Central memory CD8-positive, alpha-beta T cell (primary cell): ENCODE data around the gene NIPBL.
"Not testable (repeated sequence)": the region's sequence is repeated elsewhere in the genome, so short reads cannot be mapped to it uniquely, and the experiment has no call there.

ENCODE experiments used
- ATAC-seq: fragments of 150-1000 bp; cut with Tn5 transposase; replicated peaks from 2 replicates; pipeline ENCODE4 v1.10.0; 2022; ENCODE audit warnings: mild to moderate bottlenecking, moderate FRiP score, moderate number of reproducible peaks; ENCODE audit not compliant: poor library complexity, severe bottlenecking; ENCODE audit errors: extremely low read depth
- DNase-seq, 2 donors: peaks; one replicate each; pipeline ENCODE4 v3.0.0; 2021; ENCODE audit warnings: low spot score in 2 of 2
- H3K27ac Mint-ChIP-seq: one replicate; pipeline ENCODE4 v1.8.0; 2022; ENCODE audit warnings: low read depth, mild to moderate bottlenecking, moderate library complexity, mixed read lengths
- H3K27me3 Mint-ChIP-seq: one replicate; pipeline ENCODE4 v1.8.0; 2022; ENCODE audit warnings: mixed read lengths
- H3K36me3 Mint-ChIP-seq: one replicate; pipeline ENCODE4 v1.8.0; 2022; ENCODE audit warnings: mild to moderate bottlenecking, moderate library complexity, mixed read lengths; ENCODE audit not compliant: insufficient read depth
- H3K4me1 Mint-ChIP-seq: one replicate; pipeline ENCODE4 v1.8.0; 2022; ENCODE audit warnings: mixed read lengths
- H3K4me3 Mint-ChIP-seq: one replicate; pipeline ENCODE4 v1.8.0; 2022; ENCODE audit warnings: mild to moderate bottlenecking, moderate library complexity, mixed read lengths
- H3K9me3 Mint-ChIP-seq: one replicate; pipeline ENCODE4 v1.8.0; 2022; ENCODE audit warnings: mixed read lengths

NIPBL gene

DNA sequence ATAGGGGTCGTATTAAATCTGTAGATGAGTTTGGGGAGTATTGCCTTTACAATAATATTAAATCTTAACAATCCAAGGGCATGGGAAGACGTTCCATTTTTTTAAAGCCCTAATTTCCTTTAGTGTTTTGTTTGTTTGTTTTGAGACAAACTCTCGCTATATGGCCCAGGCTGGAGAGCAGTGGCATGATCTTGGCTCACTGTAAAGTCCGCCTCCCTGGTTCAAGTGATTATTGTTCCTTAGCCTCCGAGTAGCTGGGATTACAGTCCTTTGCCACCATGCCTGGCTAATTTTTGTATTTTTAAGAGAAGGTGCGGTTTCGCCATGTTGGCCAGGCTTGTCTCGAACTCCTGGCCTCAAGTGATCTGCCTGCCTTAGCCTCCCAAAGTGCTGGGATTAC is 19.9 kb downstream of the NIPBL start:
- no peak overlapping the region for H3K4me3 Mint-ChIP-seq
- H3K27me3 Mint-ChIP-seq, result no peaks in the 10 kb centered on the region
- peaks cover 73% of the 10 kb centered on the region for H3K4me1 Mint-ChIP-seq
- no peak overlapping the region for H3K27ac Mint-ChIP-seq
- ATAC-seq, result no peak
- H3K36me3 Mint-ChIP-seq, result peaks cover 7% of the 10 kb centered on the region
- DNase-seq, result no peak
- no peaks in the 10 kb centered on the region for H3K9me3 Mint-ChIP-seq

DNA sequence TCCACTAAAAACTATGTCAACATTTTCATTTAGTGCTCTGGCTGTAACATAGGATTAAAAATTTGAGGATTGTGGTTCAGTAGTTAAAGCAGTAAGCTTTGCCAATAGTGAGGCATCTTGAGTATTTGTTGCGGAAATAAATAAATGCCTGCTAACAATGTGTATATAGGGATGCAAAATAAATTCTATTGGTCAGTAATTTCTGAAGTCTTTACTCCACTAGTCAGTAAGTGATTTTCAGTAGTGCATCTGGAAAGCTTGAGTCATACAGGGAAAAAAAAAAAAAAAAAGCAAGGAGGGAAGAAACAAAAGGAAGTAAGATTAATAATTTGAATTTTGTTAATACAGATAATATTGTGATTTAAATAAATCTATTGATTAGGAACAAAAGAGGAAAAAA is 21.0 kb downstream of the NIPBL start:
- H3K4me1 Mint-ChIP-seq, result peaks cover 78% of the 10 kb centered on the region
- no peak for DNase-seq
- ATAC-seq, result no peak
- H3K27me3 Mint-ChIP-seq, result no peaks in the 10 kb centered on the region
- H3K36me3 Mint-ChIP-seq, result peaks cover 6% of the 10 kb centered on the region
- H3K4me3 Mint-ChIP-seq, result peak overlapping the region; percentile 13
- no peaks in the 10 kb centered on the region for H3K9me3 Mint-ChIP-seq
- no peak overlapping the region for H3K27ac Mint-ChIP-seq

DNA sequence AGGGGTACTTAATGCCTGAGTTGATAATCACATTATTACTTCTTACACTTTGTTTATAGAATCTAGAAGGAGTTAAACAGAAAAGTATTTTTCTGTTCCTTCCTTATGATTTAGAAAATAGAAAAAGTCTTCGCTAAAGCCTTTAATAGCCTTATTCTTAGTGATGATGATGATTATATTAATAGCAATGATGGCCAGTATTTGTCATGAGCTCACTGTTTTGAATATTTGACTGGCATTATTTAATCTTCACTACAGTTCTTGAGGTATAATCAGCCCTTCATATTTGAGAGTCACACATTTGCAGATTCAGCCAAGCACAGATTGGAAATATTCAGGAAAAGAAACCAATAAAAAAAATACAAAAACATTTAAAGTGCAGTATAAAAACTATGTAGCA is 23.3 kb downstream of the NIPBL start:
- Mint-ChIP-seq H3K27me3 (no peaks in the 10 kb centered on the region), H3K4me3 (no peak overlapping the region), H3K36me3 (peaks cover 6% of the 10 kb centered on the region), H3K4me1 (peaks cover 81% of the 10 kb centered on the region), H3K9me3 (no peaks in the 10 kb centered on the region), H3K27ac (no peak overlapping the region)
- ATAC-seq, result no peak
- no peak for DNase-seq

DNA sequence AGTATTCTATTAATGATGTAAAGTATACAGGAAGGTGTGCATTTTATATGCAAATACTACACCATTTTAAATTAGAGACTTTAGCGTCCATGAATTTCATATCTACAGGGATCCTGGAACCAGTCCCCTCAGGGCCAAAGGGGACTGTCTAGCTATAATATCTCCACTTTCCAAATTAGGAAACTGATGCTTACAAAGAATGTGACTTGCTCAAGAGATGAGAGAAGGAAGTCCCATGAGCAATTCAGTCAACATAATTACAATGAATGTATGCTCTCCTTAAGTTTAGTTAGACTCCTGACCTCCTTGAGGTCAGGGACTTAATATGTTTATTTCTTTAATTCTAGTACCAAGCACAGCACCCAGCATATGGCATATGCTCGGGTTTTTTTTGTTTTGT is 23.7 kb downstream of the NIPBL start:
- DNase-seq, result no peak
- Mint-ChIP-seq H3K4me1 (peaks cover 81% of the 10 kb centered on the region), H3K4me3 (no peak overlapping the region), H3K9me3 (no peaks in the 10 kb centered on the region), H3K27me3 (no peaks in the 10 kb centered on the region), H3K36me3 (peaks cover 8% of the 10 kb centered on the region), H3K27ac (no peak overlapping the region)
- ATAC-seq, result no peak

DNA sequence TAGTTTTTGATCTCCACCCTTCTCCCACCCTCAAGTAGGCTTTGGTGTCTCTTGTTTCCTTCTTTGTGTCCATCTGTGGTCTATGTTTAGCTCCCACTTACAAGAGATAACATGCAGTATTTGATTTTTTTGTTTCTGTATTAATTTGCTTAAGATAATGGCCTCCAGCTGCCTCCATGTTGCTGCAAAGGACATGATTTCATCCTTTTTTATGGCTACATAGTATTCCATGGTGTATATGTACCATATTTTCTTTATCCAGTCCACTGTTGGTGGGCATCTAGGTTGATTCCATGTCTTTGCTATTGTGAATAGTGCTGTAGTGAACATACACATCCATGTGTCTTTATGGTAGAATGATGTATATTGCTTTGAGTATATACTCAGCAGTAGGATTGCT is 24.5 kb downstream of the NIPBL start:
- not testable (repeated sequence) for ATAC-seq, DNase-seq, H3K36me3 Mint-ChIP-seq, H3K27ac Mint-ChIP-seq, H3K9me3 Mint-ChIP-seq, H3K27me3 Mint-ChIP-seq, H3K4me3 Mint-ChIP-seq
- peaks cover 77% of the 10 kb centered on the region for H3K4me1 Mint-ChIP-seq

DNA sequence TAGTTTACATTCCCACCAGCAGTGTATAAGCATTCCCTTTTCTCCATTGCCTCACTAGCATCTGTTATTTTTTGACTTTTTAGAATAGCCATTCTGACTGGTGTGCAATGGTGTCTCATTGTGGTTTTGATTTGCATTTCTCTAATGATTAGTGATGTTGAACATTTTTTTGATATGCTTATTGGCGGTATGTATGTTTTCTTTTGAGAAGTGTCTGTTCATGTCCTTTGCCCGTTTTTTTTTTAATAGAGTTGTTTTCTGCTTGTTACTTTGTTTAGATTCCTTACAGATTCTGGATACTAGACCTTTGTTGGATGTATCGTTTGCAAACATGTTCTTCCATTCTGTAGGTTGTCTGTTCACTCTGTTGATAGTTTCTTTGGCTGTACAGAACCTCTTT is 25.3 kb downstream of the NIPBL start:
- peaks cover 80% of the 10 kb centered on the region for H3K4me1 Mint-ChIP-seq
- H3K9me3 Mint-ChIP-seq, result no peaks in the 10 kb centered on the region
- peak overlapping the region; percentile 42 for H3K27ac Mint-ChIP-seq
- peaks cover 6% of the 10 kb centered on the region for H3K36me3 Mint-ChIP-seq
- H3K27me3 Mint-ChIP-seq, result no peaks in the 10 kb centered on the region
- H3K4me3 Mint-ChIP-seq, result no peak overlapping the region
- DNase-seq (no peak), ATAC-seq (no peak)

DNA sequence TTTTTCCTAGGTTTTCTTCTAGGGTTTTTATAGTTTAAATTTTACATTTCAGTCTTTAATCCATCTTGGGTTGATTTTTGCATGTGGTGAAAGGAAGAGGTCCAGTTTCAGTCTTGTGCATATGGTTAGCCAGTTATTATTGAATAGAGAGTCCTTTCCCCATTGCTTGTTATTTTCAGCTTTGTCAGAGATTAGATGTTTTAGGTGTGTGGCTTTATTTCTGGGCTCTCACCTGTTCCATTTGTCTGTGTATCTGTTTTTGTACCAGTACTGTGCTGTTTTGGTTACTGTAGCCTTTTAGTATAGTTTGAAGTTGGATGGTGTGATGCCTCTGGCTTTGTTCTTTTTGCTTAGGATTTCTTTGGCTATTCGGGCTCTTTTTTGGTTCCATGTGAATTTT is 25.8 kb downstream of the NIPBL start:
- ATAC-seq (no peak), DNase-seq (no peak)
- Mint-ChIP-seq H3K4me3 (no peak overlapping the region), H3K4me1 (peaks cover 81% of the 10 kb centered on the region), H3K36me3 (peaks cover 6% of the 10 kb centered on the region), H3K27me3 (no peaks in the 10 kb centered on the region), H3K9me3 (no peaks in the 10 kb centered on the region), H3K27ac (peak overlapping the region; percentile 42)

DNA sequence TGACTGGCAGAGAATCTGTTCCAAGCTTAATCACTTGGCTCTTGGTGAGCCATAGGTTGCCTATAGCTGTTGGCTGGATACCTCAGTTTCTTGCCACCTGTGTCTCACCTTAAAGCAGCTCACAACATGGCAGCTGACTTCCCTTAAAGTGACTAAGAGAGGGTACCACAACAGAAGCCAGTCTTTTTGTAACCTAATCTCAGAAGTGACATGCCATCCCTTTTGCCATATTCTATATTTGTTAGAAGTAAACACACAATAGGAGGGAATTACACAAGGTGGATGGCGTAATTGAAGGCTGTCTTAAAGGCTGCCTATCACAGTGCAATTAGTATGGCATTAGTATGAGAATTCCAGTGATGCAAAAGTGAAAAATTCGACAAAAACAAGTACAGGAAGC is 28.1 kb downstream of the NIPBL start:
- no peaks in the 10 kb centered on the region for H3K27me3 Mint-ChIP-seq
- ATAC-seq (no peak), DNase-seq (no peak)
- H3K4me1 Mint-ChIP-seq, result peaks cover 70% of the 10 kb centered on the region
- H3K9me3 Mint-ChIP-seq, result no peaks in the 10 kb centered on the region
- no peak overlapping the region for H3K4me3 Mint-ChIP-seq
- H3K36me3 Mint-ChIP-seq, result peaks cover 2% of the 10 kb centered on the region
- no peak overlapping the region for H3K27ac Mint-ChIP-seq

DNA sequence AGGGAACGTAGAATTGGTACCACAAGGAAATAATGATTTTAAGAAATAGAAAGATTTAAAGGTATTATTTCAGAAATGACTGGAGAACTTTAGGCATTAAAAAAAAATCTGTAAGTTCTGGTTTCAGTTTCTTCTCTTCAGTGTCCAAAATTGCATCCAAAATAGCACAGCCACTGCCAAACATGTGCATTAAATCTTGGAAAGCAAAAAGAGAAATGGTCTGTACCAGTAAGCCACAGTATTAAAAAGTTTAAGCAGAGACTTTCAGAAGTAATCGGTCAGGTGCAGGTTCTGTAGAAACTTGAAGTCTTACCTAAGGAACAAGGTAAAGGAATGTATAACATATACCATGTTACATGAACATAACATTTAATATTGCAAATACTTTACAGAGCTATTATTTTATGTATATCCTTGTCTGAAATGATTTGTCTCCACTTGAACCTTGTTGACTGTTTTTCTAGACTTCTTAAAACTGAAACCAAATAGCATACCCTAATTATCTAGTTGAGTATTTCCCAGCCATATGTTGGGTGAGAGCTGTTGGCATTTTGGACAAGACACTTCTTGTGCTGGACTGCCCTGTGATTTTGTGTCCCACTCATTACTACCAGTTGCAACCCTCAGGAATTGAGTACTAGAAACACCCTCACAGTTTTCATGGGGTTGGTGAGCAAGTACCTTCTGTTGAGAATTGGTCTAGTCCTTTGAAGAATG is 32.1 kb downstream of the NIPBL start:
- Mint-ChIP-seq H3K9me3 (no peaks in the 10 kb centered on the region), H3K36me3 (peaks cover 2% of the 10 kb centered on the region), H3K27ac (no peak overlapping the region), H3K4me1 (peaks cover 37% of the 10 kb centered on the region), H3K27me3 (no peaks in the 10 kb centered on the region), H3K4me3 (no peak overlapping the region)
- ATAC-seq (no peak), DNase-seq (no peak)

DNA sequence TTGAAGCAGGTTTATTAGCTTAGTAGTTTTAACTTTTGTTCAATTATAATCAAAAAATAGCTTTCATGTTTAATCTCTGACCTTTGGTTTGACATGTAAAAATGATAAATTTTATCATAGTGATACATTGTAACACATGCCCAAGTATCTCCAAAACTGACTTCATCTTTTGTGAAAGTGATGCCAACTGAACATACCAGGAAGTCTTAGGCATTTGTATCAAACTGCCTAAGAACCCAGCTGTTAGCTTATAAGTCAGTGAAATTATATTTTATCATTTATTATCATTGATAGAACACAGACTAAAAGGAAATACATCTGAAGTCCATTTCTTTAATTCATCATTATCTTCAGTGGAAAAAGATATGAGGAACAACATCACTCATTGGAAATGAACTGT is 39.1 kb downstream of the NIPBL start:
- Mint-ChIP-seq H3K4me1 (peaks cover 29% of the 10 kb centered on the region), H3K9me3 (no peaks in the 10 kb centered on the region), H3K27ac (no peak overlapping the region), H3K27me3 (no peaks in the 10 kb centered on the region), H3K36me3 (peaks cover 2% of the 10 kb centered on the region), H3K4me3 (no peak overlapping the region)
- ATAC-seq (no peak), DNase-seq (no peak)

DNA sequence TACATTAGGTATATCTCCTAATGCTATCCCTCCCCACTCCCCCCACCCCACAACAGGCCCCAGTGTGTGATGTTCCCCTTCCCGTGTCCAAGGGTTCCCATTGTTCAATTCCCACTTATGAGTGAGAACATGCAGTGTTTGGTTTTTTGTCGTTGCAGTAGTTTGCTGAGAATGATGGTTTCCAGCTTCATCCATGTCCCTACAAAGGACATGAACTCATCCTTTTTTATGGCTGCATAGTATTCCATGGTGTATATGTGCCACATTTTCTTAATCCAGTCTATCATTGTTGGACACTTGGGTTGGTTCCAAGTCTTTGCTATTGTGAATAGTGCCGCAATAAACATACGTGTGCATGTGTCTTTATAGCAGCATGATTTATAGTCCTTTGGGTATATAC is 40.0 kb downstream of the NIPBL start:
- not testable (repeated sequence) for H3K36me3 Mint-ChIP-seq, DNase-seq, H3K27ac Mint-ChIP-seq, ATAC-seq, H3K4me3 Mint-ChIP-seq, H3K9me3 Mint-ChIP-seq, H3K27me3 Mint-ChIP-seq
- H3K4me1 Mint-ChIP-seq, result peaks cover 39% of the 10 kb centered on the region

DNA sequence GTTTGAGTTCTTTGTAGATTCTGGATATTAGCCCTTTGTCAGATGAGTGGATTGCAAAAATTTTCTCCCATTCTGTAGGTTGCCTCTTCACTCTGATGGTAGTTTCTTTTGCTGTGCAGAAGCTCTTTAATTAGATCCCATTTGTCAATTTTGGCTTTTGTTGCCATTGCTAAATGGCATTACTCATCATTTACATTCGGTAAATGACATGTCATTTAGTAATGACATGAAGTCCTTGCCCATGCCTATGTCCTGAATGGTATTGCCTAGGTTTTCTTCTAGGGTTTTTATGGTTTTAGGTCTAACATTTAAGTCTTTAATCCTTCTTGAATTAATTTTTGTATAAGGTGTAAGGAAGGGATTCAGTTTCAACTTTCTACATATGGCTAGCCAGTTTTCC is 40.8 kb downstream of the NIPBL start:
- not testable (repeated sequence) for H3K27ac Mint-ChIP-seq, H3K4me3 Mint-ChIP-seq, ATAC-seq, H3K36me3 Mint-ChIP-seq, H3K9me3 Mint-ChIP-seq, H3K27me3 Mint-ChIP-seq, DNase-seq
- peaks cover 42% of the 10 kb centered on the region for H3K4me1 Mint-ChIP-seq

DNA sequence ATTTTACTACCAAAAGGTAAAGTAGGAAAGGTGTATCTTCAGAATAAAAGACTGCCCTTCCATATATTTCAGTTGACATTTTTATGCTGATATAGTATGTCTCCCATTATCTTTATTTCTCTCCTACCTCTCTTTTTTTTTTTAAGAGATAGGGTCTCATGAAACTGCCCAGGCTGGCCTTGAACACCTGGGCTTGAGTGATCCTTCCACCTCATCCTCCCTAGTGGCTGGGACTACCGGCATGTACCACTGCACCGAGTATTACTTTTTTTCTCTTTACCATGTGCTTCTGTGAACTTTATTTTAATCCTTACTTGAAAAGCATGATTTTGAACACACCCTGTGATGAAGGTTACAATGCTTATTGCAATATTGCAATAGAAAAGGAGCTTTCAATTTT is 42.7 kb downstream of the NIPBL start:
- ATAC-seq (no peak), DNase-seq (no peak)
- no peaks in the 10 kb centered on the region for H3K27me3 Mint-ChIP-seq
- H3K4me3 Mint-ChIP-seq, result no peak overlapping the region
- no peaks in the 10 kb centered on the region for H3K9me3 Mint-ChIP-seq
- peaks cover 4% of the 10 kb centered on the region for H3K36me3 Mint-ChIP-seq
- H3K27ac Mint-ChIP-seq, result no peak overlapping the region
- peaks cover 43% of the 10 kb centered on the region for H3K4me1 Mint-ChIP-seq
